ENCODE data around the gene RPAP2.

RPAP2 gene

DNA sequence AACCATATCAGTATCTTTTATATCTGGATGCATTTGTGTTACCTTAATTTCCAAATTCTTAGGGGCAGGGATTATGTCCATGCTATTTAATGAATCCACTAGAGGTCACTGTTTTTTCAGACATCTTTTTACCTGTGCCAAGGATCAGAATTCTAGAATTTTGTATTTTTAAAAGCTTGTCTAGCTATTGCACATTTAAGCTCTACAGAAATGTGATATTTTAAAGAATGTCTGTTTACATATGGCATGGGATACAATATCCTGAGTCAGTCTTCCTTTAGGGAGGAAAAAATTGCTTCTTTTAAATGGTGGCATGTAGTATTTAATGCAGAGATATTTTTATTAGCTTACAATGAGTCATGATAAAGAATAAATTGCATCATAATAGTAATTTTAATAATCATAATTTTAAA lies 11.3 kb downstream of the RPAP2 start:
- no peak overlapping the region for H3K9ac ChIP-seq (ENCODE audit: low read depth, low read length, poor library complexity)
- H3K79me1 ChIP-seq (ENCODE audit: low read depth, low read length): no peaks in the 10 kb centered on the region
- H3K14ac ChIP-seq (ENCODE audit: low read length): no peak overlapping the region
- no peak overlapping the region for H3K18ac ChIP-seq (ENCODE audit: low read length)
- H3K9me3 ChIP-seq (replicated peaks in 1 of 2; ENCODE audit: control insufficient read depth in 2 of 2, insufficient read depth in 1 of 2, low read depth in 1 of 2, low read length in 2 of 2): no peaks in the 10 kb centered on the region
- DNase-seq (ENCODE audit: low spot score): no peak
- no peak overlapping the region for H3K27ac ChIP-seq (replicated peaks; ENCODE audit: low read length)
- peaks cover 0 to 80% of the 10 kb centered on the region in 2 donors for H3K36me3 ChIP-seq (replicated peaks in 1 of 2; ENCODE audit: control insufficient read depth in 2 of 2, insufficient read depth in 2 of 2, low read length in 2 of 2)
- H3K23ac ChIP-seq (ENCODE audit: low read depth, low read length, poor library complexity): no peak overlapping the region
- H2AFZ ChIP-seq (ENCODE audit: low read length): no peak overlapping the region
- H2BK12ac ChIP-seq (ENCODE audit: low read length): no peak overlapping the region
- H4K8ac ChIP-seq (ENCODE audit: low read depth, low read length): no peak overlapping the region
- H3K4me2 ChIP-seq (ENCODE audit: insufficient read depth, low read length, poor library complexity, severe bottlenecking): no peak overlapping the region
- H3K27me3 ChIP-seq (ENCODE audit: control insufficient read depth in 3 of 3, insufficient read depth in 3 of 3, low read depth in 1 of 3, low read length in 3 of 3): no peaks in the 10 kb centered on the region
- no peak overlapping the region for H3K4me3 ChIP-seq (ENCODE audit: low read length in 2 of 2)
- no peak overlapping the region for H2BK120ac ChIP-seq (ENCODE audit: low read depth, low read length)
- no peak overlapping the region for H2BK15ac ChIP-seq (ENCODE audit: low read length)
- no peak overlapping the region for H3K4ac ChIP-seq (ENCODE audit: low read length)
- no peaks in the 10 kb centered on the region for H3K4me1 ChIP-seq (ENCODE audit: control insufficient read depth in 2 of 2, insufficient read depth in 1 of 2, low read depth in 1 of 2, low read length in 2 of 2)
- no peak overlapping the region for H2AK5ac ChIP-seq (ENCODE audit: low read depth, low read length)
- no peak overlapping the region for H4K91ac ChIP-seq (ENCODE audit: low read depth, low read length, poor library complexity)
- no peak overlapping the region for H2BK5ac ChIP-seq (ENCODE audit: low read length)

DNA sequence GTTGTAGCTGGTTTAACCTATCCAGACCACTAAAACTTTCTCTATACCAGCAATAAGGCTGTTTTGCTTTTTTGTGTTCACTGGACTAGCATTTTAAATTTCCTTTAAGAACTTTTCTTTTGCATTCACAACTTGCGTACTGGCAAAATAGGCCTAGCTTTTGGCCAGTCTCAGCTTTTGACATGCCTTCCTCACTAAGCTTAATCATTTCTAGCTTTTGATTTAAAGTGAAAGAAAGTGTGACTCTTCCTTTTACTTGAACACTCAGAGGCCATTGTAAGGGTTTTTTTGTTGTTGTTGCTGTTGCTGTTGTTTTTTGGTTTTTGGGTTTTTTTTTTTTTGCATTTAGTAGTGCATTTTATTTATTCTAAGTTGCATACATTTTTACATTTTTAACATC lies 15.2 kb downstream of the RPAP2 start:
- Histone ChIP-seq H2BK12ac (ENCODE audit: low read length) (no peak overlapping the region), H3K36me3 (replicated peaks in 1 of 2; ENCODE audit: control insufficient read depth in 2 of 2, insufficient read depth in 2 of 2, low read length in 2 of 2) (peaks cover 1 to 63% of the 10 kb centered on the region in 2 donors), H3K23ac (ENCODE audit: low read depth, low read length, poor library complexity) (no peak overlapping the region), H3K27ac (replicated peaks; ENCODE audit: low read length) (no peak overlapping the region), H3K4me3 (ENCODE audit: low read length in 2 of 2) (no peak overlapping the region), H2AK5ac (ENCODE audit: low read depth, low read length) (no peak overlapping the region), H3K14ac (ENCODE audit: low read length) (no peak overlapping the region), H2BK5ac (ENCODE audit: low read length) (no peak overlapping the region), H3K4ac (ENCODE audit: low read length) (no peak overlapping the region), H3K18ac (ENCODE audit: low read length) (no peak overlapping the region), H2BK15ac (ENCODE audit: low read length) (no peak overlapping the region), H3K79me1 (ENCODE audit: low read depth, low read length) (no peaks in the 10 kb centered on the region), H3K27me3 (ENCODE audit: control insufficient read depth in 3 of 3, insufficient read depth in 3 of 3, low read depth in 1 of 3, low read length in 3 of 3) (no peaks in the 10 kb centered on the region), H3K9ac (ENCODE audit: low read depth, low read length, poor library complexity) (no peak overlapping the region), H3K4me1 (ENCODE audit: control insufficient read depth in 2 of 2, insufficient read depth in 1 of 2, low read depth in 1 of 2, low read length in 2 of 2) (no peaks in the 10 kb centered on the region), H3K9me3 (replicated peaks in 1 of 2; ENCODE audit: control insufficient read depth in 2 of 2, insufficient read depth in 1 of 2, low read depth in 1 of 2, low read length in 2 of 2) (no peaks in the 10 kb centered on the region), H4K8ac (ENCODE audit: low read depth, low read length) (no peak overlapping the region), H4K91ac (ENCODE audit: low read depth, low read length, poor library complexity) (no peak overlapping the region), H2BK120ac (ENCODE audit: low read depth, low read length) (no peak overlapping the region), H2AFZ (ENCODE audit: low read length) (no peak overlapping the region), H3K4me2 (ENCODE audit: insufficient read depth, low read length, poor library complexity, severe bottlenecking) (no peak overlapping the region)
- DNase-seq (ENCODE audit: low spot score): no peak
- no CpG with 5 or more reads among the region's 1 CpG for WGBS, 2 donors (ENCODE audit: extremely low coverage in 2 of 2, insufficient read length in 2 of 2, insufficient replicate concordance in 1 of 2)

DNA sequence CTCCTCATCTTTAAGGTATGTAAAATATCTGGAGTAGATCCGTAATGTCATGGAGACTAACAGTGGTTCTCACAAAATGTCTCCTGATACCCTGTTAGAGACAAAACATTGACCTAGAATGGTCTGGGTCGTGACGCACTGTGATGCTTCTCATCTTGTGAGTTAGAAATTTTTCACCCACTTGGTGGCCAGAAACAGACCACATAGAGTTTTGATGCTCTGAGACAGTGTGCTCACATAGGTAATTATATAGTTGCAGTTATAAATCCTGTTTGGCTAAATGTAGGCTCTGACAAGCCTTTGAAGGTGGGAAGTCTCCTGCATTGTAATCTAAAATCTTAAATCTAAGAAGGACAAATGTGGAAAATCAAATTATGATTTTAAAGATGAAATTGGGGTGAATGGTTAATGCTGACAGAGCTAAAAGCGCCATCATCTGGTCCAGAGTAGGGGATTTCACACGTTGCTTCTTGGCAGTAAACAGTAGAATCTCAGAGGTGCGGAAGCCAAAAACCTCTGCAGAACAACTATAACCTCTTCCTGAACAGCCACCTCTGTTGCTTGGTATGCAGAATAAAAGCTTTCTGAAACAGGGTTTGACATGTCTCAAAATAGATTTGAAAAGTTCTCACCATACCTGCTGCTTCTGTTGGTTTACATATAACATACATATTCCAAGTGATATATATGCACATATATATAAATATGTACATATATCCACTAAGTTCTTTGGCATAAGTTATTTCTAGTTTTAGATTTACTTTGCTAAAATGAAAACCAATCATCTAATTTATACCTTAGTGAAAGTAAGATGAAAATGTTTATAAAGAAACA lies 17.1 kb downstream of the RPAP2 start:
- H2AK5ac ChIP-seq (ENCODE audit: low read depth, low read length): no peak overlapping the region
- H2BK12ac ChIP-seq (ENCODE audit: low read length): no peak overlapping the region
- H3K27me3 ChIP-seq (ENCODE audit: control insufficient read depth in 3 of 3, insufficient read depth in 3 of 3, low read depth in 1 of 3, low read length in 3 of 3): no peaks in the 10 kb centered on the region
- H3K27ac ChIP-seq (replicated peaks; ENCODE audit: low read length): no peak overlapping the region
- DNase-seq (ENCODE audit: low spot score): no peak
- no peak overlapping the region for H2BK120ac ChIP-seq (ENCODE audit: low read depth, low read length)
- H2BK5ac ChIP-seq (ENCODE audit: low read length): no peak overlapping the region
- H3K4me1 ChIP-seq (ENCODE audit: control insufficient read depth in 2 of 2, insufficient read depth in 1 of 2, low read depth in 1 of 2, low read length in 2 of 2): no peaks in the 10 kb centered on the region
- no CpG with 5 or more reads among the region's 6 CpGs for WGBS, 2 donors (ENCODE audit: extremely low coverage in 2 of 2, insufficient read length in 2 of 2, insufficient replicate concordance in 1 of 2)
- no peak overlapping the region for H3K4ac ChIP-seq (ENCODE audit: low read length)
- no peak overlapping the region for H3K14ac ChIP-seq (ENCODE audit: low read length)
- no peak overlapping the region for H3K23ac ChIP-seq (ENCODE audit: low read depth, low read length, poor library complexity)
- no peak overlapping the region for H2AFZ ChIP-seq (ENCODE audit: low read length)
- H3K9me3 ChIP-seq (replicated peaks in 1 of 2; ENCODE audit: control insufficient read depth in 2 of 2, insufficient read depth in 1 of 2, low read depth in 1 of 2, low read length in 2 of 2): no peaks in the 10 kb centered on the region
- H3K36me3 ChIP-seq (replicated peaks in 1 of 2; ENCODE audit: control insufficient read depth in 2 of 2, insufficient read depth in 2 of 2, low read length in 2 of 2): peaks cover 1 to 63% of the 10 kb centered on the region in 2 donors
- H3K4me2 ChIP-seq (ENCODE audit: insufficient read depth, low read length, poor library complexity, severe bottlenecking): no peak overlapping the region
- H3K79me1 ChIP-seq (ENCODE audit: low read depth, low read length): no peaks in the 10 kb centered on the region
- H3K4me3 ChIP-seq (ENCODE audit: low read length in 2 of 2): no peak overlapping the region
- no peak overlapping the region for H3K9ac ChIP-seq (ENCODE audit: low read depth, low read length, poor library complexity)
- no peak overlapping the region for H2BK15ac ChIP-seq (ENCODE audit: low read length)
- no peak overlapping the region for H4K91ac ChIP-seq (ENCODE audit: low read depth, low read length, poor library complexity)
- no peak overlapping the region for H4K8ac ChIP-seq (ENCODE audit: low read depth, low read length)
- no peak overlapping the region for H3K18ac ChIP-seq (ENCODE audit: low read length)

DNA sequence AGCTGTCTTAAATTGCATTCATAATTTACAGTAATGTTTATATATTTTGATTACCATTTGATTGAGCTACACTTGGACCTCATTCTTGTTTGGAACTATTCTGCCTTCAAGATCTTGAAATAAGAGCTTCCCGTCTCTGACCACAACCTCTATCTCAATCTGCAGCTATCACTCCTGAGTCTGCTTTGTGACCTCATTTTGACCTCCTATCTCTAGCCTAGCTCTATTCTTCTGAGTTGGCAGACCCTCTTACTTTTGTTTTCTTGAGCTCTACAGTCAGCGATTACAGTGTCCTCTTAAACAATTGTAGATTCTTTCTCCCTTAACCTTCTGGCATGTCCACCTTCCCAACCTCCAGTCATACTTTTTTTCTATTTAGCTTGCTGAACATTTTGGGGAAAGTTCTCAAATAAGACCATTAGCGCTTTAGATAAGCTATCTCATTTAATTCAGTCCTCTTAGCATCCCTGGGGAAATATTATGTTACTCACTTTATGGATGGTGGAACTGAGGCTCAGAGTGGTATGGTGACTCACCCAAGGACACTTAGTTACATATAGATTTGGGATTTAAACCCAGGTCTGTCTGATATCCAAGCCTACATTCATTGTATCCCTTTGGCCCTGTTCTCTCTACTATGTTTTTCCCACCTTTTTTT lies 19.1 kb downstream of the RPAP2 start:
- no peak for DNase-seq (ENCODE audit: low spot score)
- peaks cover 1 to 57% of the 10 kb centered on the region in 2 donors for H3K36me3 ChIP-seq (replicated peaks in 1 of 2; ENCODE audit: control insufficient read depth in 2 of 2, insufficient read depth in 2 of 2, low read length in 2 of 2)
- no peaks in the 10 kb centered on the region for H3K9me3 ChIP-seq (replicated peaks in 1 of 2; ENCODE audit: control insufficient read depth in 2 of 2, insufficient read depth in 1 of 2, low read depth in 1 of 2, low read length in 2 of 2)

More for the DNA sequence above, 19.1 kb downstream of the RPAP2 start:
- Histone ChIP-seq H2BK12ac (ENCODE audit: low read length) (no peak overlapping the region), H3K9ac (ENCODE audit: low read depth, low read length, poor library complexity) (no peak overlapping the region), H2BK15ac (ENCODE audit: low read length) (no peak overlapping the region), H2BK120ac (ENCODE audit: low read depth, low read length) (no peak overlapping the region), H2AFZ (ENCODE audit: low read length) (no peak overlapping the region), H4K8ac (ENCODE audit: low read depth, low read length) (no peak overlapping the region), H3K27ac (replicated peaks; ENCODE audit: low read length) (no peak overlapping the region), H3K4me2 (ENCODE audit: insufficient read depth, low read length, poor library complexity, severe bottlenecking) (no peak overlapping the region), H3K4me1 (ENCODE audit: control insufficient read depth in 2 of 2, insufficient read depth in 1 of 2, low read depth in 1 of 2, low read length in 2 of 2) (no peaks in the 10 kb centered on the region), H3K18ac (ENCODE audit: low read length) (no peak overlapping the region), H3K4me3 (ENCODE audit: low read length in 2 of 2) (no peak overlapping the region), H2BK5ac (ENCODE audit: low read length) (no peak overlapping the region), H3K79me1 (ENCODE audit: low read depth, low read length) (no peaks in the 10 kb centered on the region), H3K27me3 (ENCODE audit: control insufficient read depth in 3 of 3, insufficient read depth in 3 of 3, low read depth in 1 of 3, low read length in 3 of 3) (no peaks in the 10 kb centered on the region), H2AK5ac (ENCODE audit: low read depth, low read length) (no peak overlapping the region), H3K4ac (ENCODE audit: low read length) (no peak overlapping the region), H3K23ac (ENCODE audit: low read depth, low read length, poor library complexity) (no peak overlapping the region), H4K91ac (ENCODE audit: low read depth, low read length, poor library complexity) (no peak overlapping the region), H3K14ac (ENCODE audit: low read length) (no peak overlapping the region)
- no CpG with 5 or more reads among the region's 3 CpGs for WGBS, 2 donors (ENCODE audit: extremely low coverage in 2 of 2, insufficient read length in 2 of 2, insufficient replicate concordance in 1 of 2)

Measured in neuronal stem cell (in vitro differentiated cells).